GM18520 (cell line): ENCODE measurements around the gene RPS4Y1.

Experiments
- ATAC-seq: cut with Tn5 transposase; IDR thresholded peaks from one replicate; pipeline ENCODE4 v1.9.1; 2021; ENCODE audit not compliant: unreplicated experiment

The RPS4Y1 gene

GRCh38 chrY:2874211-2874610 is 32.8 kb downstream of the RPS4Y1 start:
- no peak for ATAC-seq

GRCh38 chrY:2883561-2883960 is 42.2 kb downstream of the RPS4Y1 start:
- no peak for ATAC-seq

DNA sequence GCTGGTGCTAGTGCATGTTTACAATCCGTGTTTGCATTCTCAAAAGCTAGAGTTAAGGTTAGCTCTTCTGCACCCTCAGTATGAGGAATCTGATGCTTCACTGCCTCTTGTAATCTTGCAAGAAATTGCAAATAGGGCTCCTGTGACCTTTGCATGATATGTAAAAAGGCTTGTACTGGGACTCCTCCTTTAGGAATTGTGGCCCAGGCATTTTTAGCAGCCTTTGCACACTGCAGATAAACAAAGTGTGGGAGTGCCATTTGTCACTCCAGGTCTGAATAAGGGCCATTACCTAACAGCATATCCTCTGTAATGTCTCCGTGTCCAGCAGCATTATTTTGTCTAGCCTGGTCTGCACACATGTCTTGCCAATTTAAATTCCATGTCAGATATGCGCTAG is 44.5 kb downstream of the RPS4Y1 start:
- ATAC-seq = no peak

- ATAC-seq = no peak
Measured at GRCh38 chrY:2887386-2887785, 46.0 kb downstream of the RPS4Y1 start.

DNA sequence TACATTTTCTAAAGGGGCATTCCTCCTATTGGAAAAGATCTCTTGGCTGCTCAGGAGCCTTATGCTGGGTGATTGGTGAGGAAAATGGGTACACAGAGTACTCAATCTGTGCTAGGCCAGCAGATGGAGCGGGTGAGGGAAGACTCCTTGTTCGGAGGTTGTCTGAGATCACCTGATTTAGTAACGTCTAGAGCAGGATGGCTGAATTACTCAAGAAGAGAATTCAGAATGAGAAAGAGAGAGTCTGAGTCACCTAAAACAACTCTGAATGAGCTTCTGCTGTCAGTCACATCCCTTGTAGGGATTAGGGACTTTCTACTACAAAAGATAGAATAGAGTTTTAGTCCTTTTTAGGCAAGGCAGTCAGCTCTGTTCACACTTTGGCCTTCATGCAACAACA is 46.6 kb downstream of the RPS4Y1 start:
- no peak for ATAC-seq

GRCh38 chrY:2893471-2893870 is 52.1 kb downstream of the RPS4Y1 start:
- ATAC-seq = no peak

DNA sequence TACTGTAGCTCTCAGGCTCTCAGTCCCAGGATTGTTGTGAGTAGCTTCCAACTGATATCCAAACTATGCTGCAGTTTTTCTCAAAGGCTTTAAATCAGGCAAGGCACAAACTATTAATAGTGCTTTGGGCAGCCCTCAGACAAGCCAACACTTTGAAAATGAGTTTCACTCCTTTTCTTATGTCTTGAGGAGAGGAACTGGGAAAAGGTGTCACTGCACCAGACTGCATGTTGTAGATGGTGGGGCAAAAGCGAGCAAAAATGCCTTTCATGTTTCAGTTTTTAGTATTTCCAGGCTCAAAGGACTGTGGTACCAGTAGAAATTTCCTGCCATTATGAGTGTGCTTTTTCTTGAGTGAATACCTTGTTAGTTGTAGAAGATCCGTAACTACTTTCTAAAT is 54.6 kb downstream of the RPS4Y1 start:
- ATAC-seq = no peak

GRCh38 chrY:2907356-2907755 is 66.0 kb downstream of the RPS4Y1 start:
- ATAC-seq = no peak

GRCh38 chrY:2913066-2913815 is 71.8 kb downstream of the RPS4Y1 start:
- ATAC-seq = no peak
